SK-N-SH treated with all-trans-retinoic acid at 6 μM for 48 hours (cell line): ENCODE data around the gene RAPGEF4.

Source experiments
- ARNTL ChIP-seq: fragments of 450-650 bp; formaldehyde crosslinking; IDR thresholded peaks from 2 replicates; pipeline ENCODE4 v1.5.0; 2020; ENCODE audit warnings: low read depth, mild to moderate bottlenecking, moderate library complexity, borderline replicate concordance
- BACH2 ChIP-seq: fragments of 250-450 bp; sonication (Bioruptor Pico); IDR thresholded peaks from 2 replicates; pipeline ENCODE4 v1.9.0; 2021; ENCODE audit warnings: mild to moderate bottlenecking, borderline replicate concordance
- CSDC2 ChIP-seq: fragments of 250-450 bp; sonication (Bioruptor Pico); IDR thresholded peaks from 2 replicates; pipeline ENCODE4 v1.5.0; 2020; ENCODE audit warnings: mild to moderate bottlenecking, moderate library complexity
- ISL1 ChIP-seq: fragments of 250-450 bp; sonication (Bioruptor Pico); IDR thresholded peaks from 2 replicates; pipeline ENCODE4 v2.1.2; 2022; ENCODE audit warnings: mild to moderate bottlenecking, moderate library complexity
- OSR1 ChIP-seq: fragments of 250-450 bp; sonication (Bioruptor Pico); IDR thresholded peaks from 2 replicates; pipeline ENCODE4 v1.8.0; 2022; ENCODE audit warnings: moderate library complexity, mild to moderate bottlenecking, inconsistent platforms
- PATZ1 ChIP-seq: fragments of 250-450 bp; sonication (Bioruptor Pico); IDR thresholded peaks from 2 replicates; pipeline ENCODE4 v1.8.0; 2020; ENCODE audit warnings: mild to moderate bottlenecking, moderate library complexity, borderline replicate concordance
- POU6F1 ChIP-seq: fragments of 250-450 bp; sonication (Bioruptor Pico); IDR thresholded peaks from 2 replicates; pipeline ENCODE4 v1.8.0; 2021; ENCODE audit warnings: low read depth, mild to moderate bottlenecking, moderate library complexity, borderline replicate concordance
- RARB ChIP-seq: fragments of 250-450 bp; sonication (Bioruptor Pico); IDR thresholded peaks from 2 replicates; pipeline ENCODE4 v1.8.0; 2021; ENCODE audit warnings: mild to moderate bottlenecking, moderate library complexity
- SNAI2 ChIP-seq: fragments of 250-450 bp; sonication (Bioruptor Pico); IDR thresholded peaks from 2 replicates; pipeline ENCODE4 v1.5.0; 2020; ENCODE audit warnings: mild to moderate bottlenecking, moderate library complexity
- TCF4 ChIP-seq: fragments of 250-450 bp; sonication (Bioruptor Pico); IDR thresholded peaks from 2 replicates; pipeline ENCODE4 v1.8.0; 2021; ENCODE audit warnings: mild to moderate bottlenecking, moderate library complexity, borderline replicate concordance
- TOX ChIP-seq: fragments of 250-450 bp; sonication (Bioruptor Pico); IDR thresholded peaks from 2 replicates; pipeline ENCODE4 v1.8.0; 2021; ENCODE audit warnings: mild to moderate bottlenecking, moderate library complexity, borderline replicate concordance
- ZC3H10 ChIP-seq: fragments of 250-450 bp; sonication (Bioruptor Pico); IDR thresholded peaks from 2 replicates; pipeline ENCODE4 v1.5.1; 2021; ENCODE audit warnings: mild to moderate bottlenecking, moderate library complexity
- ZFP3 ChIP-seq: fragments of 250-450 bp; sonication (Bioruptor Pico); IDR thresholded peaks from 2 replicates; pipeline ENCODE4 v1.5.0; 2020; ENCODE audit warnings: mild to moderate bottlenecking, moderate library complexity
- ZFP30 ChIP-seq: fragments of 450-650 bp; formaldehyde crosslinking; IDR thresholded peaks from 2 replicates; pipeline ENCODE4 v1.5.0; 2022; ENCODE audit warnings: mild to moderate bottlenecking, moderate library complexity

GRCh38 chr2:172893671-172894070 lies 158.0 kb downstream of the RAPGEF4 start:
- TF ChIP-seq ZC3H10 (CRISPR knock-in tag) (no peak), PATZ1 (CRISPR knock-in tag) (no peak), ZFP3 (CRISPR knock-in tag) (no peak), OSR1 (CRISPR knock-in tag) (no peak), TCF4 (no peak), SNAI2 (no peak), BACH2 (CRISPR knock-in tag) (no peak), RARB (no peak), ZFP30 (CRISPR knock-in tag) (no peak), ARNTL (CRISPR knock-in tag) (no peak), TOX (CRISPR knock-in tag) (no peak), CSDC2 (no peak), ISL1 (CRISPR knock-in tag) (no peak), POU6F1 (CRISPR knock-in tag) (no peak)
